ENCODE results near the gene SPATA6L.

Gene SPATA6L

GRCh38 chr9:4666042-4666699 lies at the start of gene SPATA6L:
SPATA6L (minus strand) TSS chr9:4666480; CDS start chr9:4666250, 230 bp downstream.
- no peak for DNase-seq (ENCODE audit: low read depth)

- no peak for DNase-seq (ENCODE audit: low read depth)
Observed at GRCh38 chr9:4714266-4715016, 48.2 kb upstream of the SPATA6L start.

GRCh38 chr9:4713849-4714248 lies 47.6 kb upstream of the SPATA6L start:
- DNase-seq (ENCODE audit: low read depth): no peak

GRCh38 chr9:4709380-4709779 lies 43.1 kb upstream of the SPATA6L start:
- no peak for DNase-seq (ENCODE audit: low read depth)

GRCh38 chr9:4706971-4707622 lies 40.8 kb upstream of the SPATA6L start:
- no peak for DNase-seq (ENCODE audit: low read depth)

GRCh38 chr9:4706021-4706420 lies 39.7 kb upstream of the SPATA6L start:
- no peak for DNase-seq (ENCODE audit: low read depth)

GRCh38 chr9:4704129-4704528 lies 37.8 kb upstream of the SPATA6L start:
- DNase-seq (ENCODE audit: low read depth): no peak

GRCh38 chr9:4701526-4701925 lies 35.2 kb upstream of the SPATA6L start:
- no peak for DNase-seq (ENCODE audit: low read depth)

GRCh38 chr9:4700932-4701331 lies 34.7 kb upstream of the SPATA6L start:
- DNase-seq (ENCODE audit: low read depth): no peak

GRCh38 chr9:4700091-4700490 lies 33.8 kb upstream of the SPATA6L start:
- no peak for DNase-seq (ENCODE audit: low read depth)

- no peak for DNase-seq (ENCODE audit: low read depth)
Observed at GRCh38 chr9:4691795-4692194, 25.5 kb upstream of the SPATA6L start.

- DNase-seq (ENCODE audit: low read depth): no peak
Observed at GRCh38 chr9:4690144-4690543, 23.9 kb upstream of the SPATA6L start.

- no peak for DNase-seq (ENCODE audit: low read depth)
Observed at GRCh38 chr9:4689687-4690104, 23.4 kb upstream of the SPATA6L start.

- DNase-seq (ENCODE audit: low read depth): no peak
Observed at GRCh38 chr9:4689021-4689420, 22.7 kb upstream of the SPATA6L start.

- DNase-seq (ENCODE audit: low read depth): no peak
Observed at GRCh38 chr9:4686584-4686983, 20.3 kb upstream of the SPATA6L start.

GRCh38 chr9:4686112-4686511 lies 19.8 kb upstream of the SPATA6L start:
- DNase-seq (ENCODE audit: low read depth): no peak

GRCh38 chr9:4684820-4685219 lies 18.5 kb upstream of the SPATA6L start:
- no peak for DNase-seq (ENCODE audit: low read depth)

GRCh38 chr9:4680750-4681149 lies 14.5 kb upstream of the SPATA6L start:
- DNase-seq (ENCODE audit: low read depth): no peak

- DNase-seq (ENCODE audit: low read depth): no peak
Observed at GRCh38 chr9:4680173-4680525, 13.9 kb upstream of the SPATA6L start.

- peak; percentile 64 for DNase-seq (ENCODE audit: low read depth)
Observed at GRCh38 chr9:4679268-4680172, 13.2 kb upstream of the SPATA6L start, which contains the start of gene CDC37L1. CDC37L1 (plus strand) TSS chr9:4679569; CDS start chr9:4679768, 199 bp downstream.

GRCh38 chr9:4678679-4679267 lies 12.5 kb upstream of the SPATA6L start:
- DNase-seq (ENCODE audit: low read depth): no peak

GRCh38 chr9:4677392-4677791 lies 11.1 kb upstream of the SPATA6L start:
- no peak for DNase-seq (ENCODE audit: low read depth)

Data from CMK (cell line).